Body of pancreas (tissue), 4 donors: ENCODE results near the gene DEPDC7.

Experiments used
- CTCF ChIP-seq, 7 experiments: fragments of 450-650 bp in 4 of 7; fragments of 200-600 bp in 3 of 7; sonication (generic) in 3 of 7; IDR thresholded peaks; one replicate each; pipeline ENCODE4 v1.5.1; 2016 to 2019; ENCODE audit warnings: antibody characterized with exemption in 7 of 7
- POLR2A ChIP-seq, 3 donors: fragments of 450-650 bp; IDR thresholded peaks; one replicate each; pipeline ENCODE4 v1.6.1; 2016; ENCODE audit warnings: antibody characterized with exemption in 3 of 3, mild to moderate bottlenecking in 2 of 3

GRCh38 chr11:33027846-33028536 is 12.3 kb downstream of the DEPDC7 start:
- no peak for TF ChIP-seq CTCF (IDR thresholded peaks at IDR 0.05)
- TF ChIP-seq POLR2A (IDR thresholded peaks at IDR 0.05): no peak
